HepG2 (cell line): ENCODE results near the gene RPF1. TPM values are rescaled to one million over a fixed set of nuclear protein-coding genes. Genes with fewer than 3 reads are reported as not detected.

Experiments
- ZNF816 ChIP-seq: sonication (generic); formaldehyde crosslinking; IDR thresholded peaks from 2 replicates; pipeline ENCODE4 v1.8.0; 2022; ENCODE audit warnings: missing genetic modification reagents, mild to moderate bottlenecking, borderline replicate concordance
- polyA plus RNA-seq, 8 experiments: library from polyadenylated mRNA; depleted of rRNA in 3 of 8; stranded (reverse) in 7 of 8; unstranded in 1 of 8; fragments of >200 nt; fragmentation: Illumina TruSeq in 4 of 8; extraction: Trizol in 4 of 8; gene quantifications; 2 replicates each; pipeline versions ENCODE4 v1.2.1 to v1.2.3, GENCODE V29; 2011 to 2016; ENCODE audit warnings: low read depth in 4 of 8, missing spikeins in 1 of 8, mixed read lengths in 1 of 8; ENCODE audit not compliant: insufficient read depth in 1 of 8
- total RNA-seq, 5 experiments: library from RNA; depleted of rRNA; stranded (reverse); fragments of >200 nt; fragmentation: Illumina TruSeq; extraction: Trizol; gene quantifications; 2 replicates each; pipeline ENCODE4 v1.2.3, GENCODE V29; 2016; ENCODE audit warnings: low read depth in 1 of 5
- TF ChIP-seq, protein P1 (sequence below): sonication (generic); formaldehyde crosslinking; IDR thresholded peaks from 2 replicates; pipeline ENCODE4 v1.5.0; 2020; ENCODE audit warnings: mild to moderate bottlenecking, missing genetic modification reagents, borderline replicate concordance
- TF ChIP-seq, protein P2 (sequence below): sonication (generic); formaldehyde crosslinking; IDR thresholded peaks from 2 replicates; pipeline ENCODE4 v1.5.1; 2020; ENCODE audit warnings: missing genetic modification reagents, mild to moderate bottlenecking, borderline replicate concordance

Gene RPF1
- total and polyA plus RNA-seq, 2 of the 13 experiments (the other 11 are each of a cell fraction or from before 2014, with no cell fraction given): 23.0 to 39.0 TPM

DNA sequence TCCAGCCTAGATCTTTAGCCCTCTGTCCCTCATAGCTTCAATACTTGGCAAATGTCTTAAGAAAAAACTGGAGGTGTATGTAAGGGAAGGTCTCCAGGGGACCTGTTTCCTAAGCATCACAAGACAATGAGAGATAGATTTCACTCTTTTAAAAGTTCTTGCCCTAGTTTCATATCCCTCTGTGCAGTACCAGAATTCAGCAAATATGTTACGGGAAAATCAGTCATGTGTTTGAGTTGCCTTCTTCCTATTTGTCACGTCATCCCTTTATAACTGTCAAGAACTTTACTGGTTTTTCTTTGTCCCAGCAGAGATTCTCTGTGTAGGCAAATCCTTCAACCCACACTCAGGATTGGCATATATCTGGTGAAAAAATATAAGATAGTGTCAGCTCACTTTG, 48.5 kb upstream of the RPF1 start (continued):
- TF ChIP-seq, protein P1, sequence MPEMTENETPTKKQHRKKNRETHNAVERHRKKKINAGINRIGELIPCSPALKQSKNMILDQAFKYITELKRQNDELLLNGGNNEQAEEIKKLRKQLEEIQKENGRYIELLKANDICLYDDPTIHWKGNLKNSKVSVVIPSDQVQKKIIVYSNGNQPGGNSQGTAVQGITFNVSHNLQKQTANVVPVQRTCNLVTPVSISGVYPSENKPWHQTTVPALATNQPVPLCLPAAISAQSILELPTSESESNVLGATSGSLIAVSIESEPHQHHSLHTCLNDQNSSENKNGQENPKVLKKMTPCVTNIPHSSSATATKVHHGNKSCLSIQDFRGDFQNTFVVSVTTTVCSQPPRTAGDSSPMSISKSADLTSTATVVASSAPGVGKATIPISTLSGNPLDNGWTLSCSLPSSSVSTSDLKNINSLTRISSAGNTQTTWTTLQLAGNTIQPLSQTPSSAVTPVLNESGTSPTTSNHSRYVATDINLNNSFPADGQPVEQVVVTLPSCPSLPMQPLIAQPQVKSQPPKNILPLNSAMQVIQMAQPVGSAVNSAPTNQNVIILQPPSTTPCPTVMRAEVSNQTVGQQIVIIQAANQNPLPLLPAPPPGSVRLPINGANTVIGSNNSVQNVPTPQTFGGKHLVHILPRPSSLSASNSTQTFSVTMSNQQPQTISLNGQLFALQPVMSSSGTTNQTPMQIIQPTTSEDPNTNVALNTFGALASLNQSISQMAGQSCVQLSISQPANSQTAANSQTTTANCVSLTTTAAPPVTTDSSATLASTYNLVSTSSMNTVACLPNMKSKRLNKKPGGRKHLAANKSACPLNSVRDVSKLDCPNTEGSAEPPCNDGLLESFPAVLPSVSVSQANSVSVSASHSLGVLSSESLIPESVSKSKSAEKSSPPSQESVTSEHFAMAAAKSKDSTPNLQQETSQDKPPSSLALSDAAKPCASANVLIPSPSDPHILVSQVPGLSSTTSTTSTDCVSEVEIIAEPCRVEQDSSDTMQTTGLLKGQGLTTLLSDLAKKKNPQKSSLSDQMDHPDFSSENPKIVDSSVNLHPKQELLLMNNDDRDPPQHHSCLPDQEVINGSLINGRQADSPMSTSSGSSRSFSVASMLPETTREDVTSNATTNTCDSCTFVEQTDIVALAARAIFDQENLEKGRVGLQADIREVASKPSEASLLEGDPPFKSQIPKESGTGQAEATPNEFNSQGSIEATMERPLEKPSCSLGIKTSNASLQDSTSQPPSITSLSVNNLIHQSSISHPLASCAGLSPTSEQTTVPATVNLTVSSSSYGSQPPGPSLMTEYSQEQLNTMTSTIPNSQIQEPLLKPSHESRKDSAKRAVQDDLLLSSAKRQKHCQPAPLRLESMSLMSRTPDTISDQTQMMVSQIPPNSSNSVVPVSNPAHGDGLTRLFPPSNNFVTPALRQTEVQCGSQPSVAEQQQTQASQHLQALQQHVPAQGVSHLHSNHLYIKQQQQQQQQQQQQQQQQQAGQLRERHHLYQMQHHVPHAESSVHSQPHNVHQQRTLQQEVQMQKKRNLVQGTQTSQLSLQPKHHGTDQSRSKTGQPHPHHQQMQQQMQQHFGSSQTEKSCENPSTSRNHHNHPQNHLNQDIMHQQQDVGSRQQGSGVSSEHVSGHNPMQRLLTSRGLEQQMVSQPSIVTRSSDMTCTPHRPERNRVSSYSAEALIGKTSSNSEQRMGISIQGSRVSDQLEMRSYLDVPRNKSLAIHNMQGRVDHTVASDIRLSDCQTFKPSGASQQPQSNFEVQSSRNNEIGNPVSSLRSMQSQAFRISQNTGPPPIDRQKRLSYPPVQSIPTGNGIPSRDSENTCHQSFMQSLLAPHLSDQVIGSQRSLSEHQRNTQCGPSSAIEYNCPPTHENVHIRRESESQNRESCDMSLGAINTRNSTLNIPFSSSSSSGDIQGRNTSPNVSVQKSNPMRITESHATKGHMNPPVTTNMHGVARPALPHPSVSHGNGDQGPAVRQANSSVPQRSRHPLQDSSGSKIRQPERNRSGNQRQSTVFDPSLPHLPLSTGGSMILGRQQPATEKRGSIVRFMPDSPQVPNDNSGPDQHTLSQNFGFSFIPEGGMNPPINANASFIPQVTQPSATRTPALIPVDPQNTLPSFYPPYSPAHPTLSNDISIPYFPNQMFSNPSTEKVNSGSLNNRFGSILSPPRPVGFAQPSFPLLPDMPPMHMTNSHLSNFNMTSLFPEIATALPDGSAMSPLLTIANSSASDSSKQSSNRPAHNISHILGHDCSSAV (CRISPR knock-in tag): no peak
- no peak for TF ChIP-seq ZNF816
- TF ChIP-seq, protein P2, sequence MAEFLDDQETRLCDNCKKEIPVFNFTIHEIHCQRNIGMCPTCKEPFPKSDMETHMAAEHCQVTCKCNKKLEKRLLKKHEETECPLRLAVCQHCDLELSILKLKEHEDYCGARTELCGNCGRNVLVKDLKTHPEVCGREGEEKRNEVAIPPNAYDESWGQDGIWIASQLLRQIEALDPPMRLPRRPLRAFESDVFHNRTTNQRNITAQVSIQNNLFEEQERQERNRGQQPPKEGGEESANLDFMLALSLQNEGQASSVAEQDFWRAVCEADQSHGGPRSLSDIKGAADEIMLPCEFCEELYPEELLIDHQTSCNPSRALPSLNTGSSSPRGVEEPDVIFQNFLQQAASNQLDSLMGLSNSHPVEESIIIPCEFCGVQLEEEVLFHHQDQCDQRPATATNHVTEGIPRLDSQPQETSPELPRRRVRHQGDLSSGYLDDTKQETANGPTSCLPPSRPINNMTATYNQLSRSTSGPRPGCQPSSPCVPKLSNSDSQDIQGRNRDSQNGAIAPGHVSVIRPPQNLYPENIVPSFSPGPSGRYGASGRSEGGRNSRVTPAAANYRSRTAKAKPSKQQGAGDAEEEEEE (CRISPR knock-in tag): no peak
